Liver (tissue), 9 donors: ENCODE results near the gene SKAP1. TPM values are rescaled to one million over a fixed set of nuclear protein-coding genes. Genes with fewer than 3 reads are reported as not detected.

ENCODE experiments used
- DNase-seq: peaks from one replicate; pipeline ENCODE4 v3.0.0-alpha.2; 2017; ENCODE audit warnings: low spot score
- H3K27ac ChIP-seq, 2 donors: one replicate each; pipeline ENCODE4 v1.7.0; 2013; ENCODE audit warnings: inconsistent platforms in 2 of 2, low read length in 2 of 2, control low read depth in 1 of 2, low read depth in 1 of 2, mild to moderate bottlenecking in 1 of 2
- H3K27me3 ChIP-seq, 4 donors: one replicate each; pipeline versions ENCODE4 v1.6.1 to v1.7.0; 2013; ENCODE audit warnings: low read length in 3 of 4, inconsistent platforms in 1 of 4, mild to moderate bottlenecking in 1 of 4, moderate library complexity in 1 of 4; ENCODE audit not compliant: control insufficient read depth in 4 of 4, insufficient read depth in 4 of 4
- H3K36me3 ChIP-seq, 4 donors: one replicate each; pipeline versions ENCODE4 v1.6.1 to v1.7.0; 2013; ENCODE audit warnings: low read length in 3 of 4, mild to moderate bottlenecking in 3 of 4, low read depth in 1 of 4, moderate library complexity in 1 of 4; ENCODE audit not compliant: control insufficient read depth in 4 of 4, insufficient read depth in 3 of 4
- H3K4me1 ChIP-seq, 4 donors: one replicate each; pipeline versions ENCODE4 v1.6.1 to v1.7.0; 2013; ENCODE audit warnings: low read length in 3 of 4, mild to moderate bottlenecking in 3 of 4, moderate library complexity in 1 of 4; ENCODE audit not compliant: control insufficient read depth in 4 of 4, insufficient read depth in 4 of 4
- H3K4me3 ChIP-seq, 3 donors: one replicate each; pipeline versions ENCODE4 v1.6.1 to v1.7.0; 2013; ENCODE audit warnings: low read length in 3 of 3, control low read depth in 1 of 3, low read depth in 1 of 3, mild to moderate bottlenecking in 1 of 3
- H3K9ac ChIP-seq, 2 donors: one replicate each; pipeline ENCODE4 v1.7.0; 2013; ENCODE audit warnings: low read length in 2 of 2, mild to moderate bottlenecking in 2 of 2, moderate library complexity in 2 of 2, control low read depth in 1 of 2, low read depth in 1 of 2
- H3K9me3 ChIP-seq, 4 donors: one replicate each; pipeline versions ENCODE4 v1.6.1 to v1.7.0; 2013; ENCODE audit warnings: low read length in 3 of 4; ENCODE audit not compliant: control insufficient read depth in 4 of 4
- EGR1 ChIP-seq, 2 donors: IDR thresholded peaks; 2 replicates each; pipeline ENCODE4 v1.6.1; 2016 to 2018; ENCODE audit warnings: antibody characterized with exemption in 2 of 2, low read depth in 2 of 2
- FOXA1 ChIP-seq: IDR thresholded peaks from 2 replicates; pipeline ENCODE4 v1.6.1; 2016; ENCODE audit warnings: antibody characterized with exemption
- FOXA2 ChIP-seq: IDR thresholded peaks from 2 replicates; pipeline ENCODE4 v1.6.1; 2016; ENCODE audit warnings: antibody characterized with exemption
- GABPA ChIP-seq, 2 donors: IDR thresholded peaks in 1 of 2; conservative IDR thresholded peaks in 1 of 2; 2 replicates each; pipeline ENCODE4 v1.6.1; 2016; ENCODE audit warnings: antibody characterized with exemption in 2 of 2, mild to moderate bottlenecking in 1 of 2, moderate library complexity in 1 of 2
- HNF4G ChIP-seq: IDR thresholded peaks from 2 replicates; pipeline ENCODE4 v1.6.1; 2016; ENCODE audit warnings: antibody characterized with exemption
- JUND ChIP-seq, 2 donors: IDR thresholded peaks; 2 replicates each; pipeline ENCODE4 v1.6.1; 2016; ENCODE audit warnings: antibody characterized with exemption in 2 of 2
- NR2F2 ChIP-seq: IDR thresholded peaks from 2 replicates; pipeline ENCODE4 v1.6.1; 2016; ENCODE audit warnings: antibody characterized with exemption
- RAD21 ChIP-seq, 2 donors: IDR thresholded peaks; 2 replicates each; pipeline ENCODE4 v1.6.1; 2016; ENCODE audit warnings: antibody characterized with exemption in 2 of 2, mild to moderate bottlenecking in 2 of 2
- RXRA ChIP-seq, 2 donors: IDR thresholded peaks; 2 replicates each; pipeline ENCODE4 v1.6.1; 2017 to 2018; ENCODE audit warnings: antibody characterized with exemption in 2 of 2, mild to moderate bottlenecking in 1 of 2
- SP1 ChIP-seq: IDR thresholded peaks from 2 replicates; pipeline ENCODE4 v1.6.1; 2018; ENCODE audit warnings: antibody characterized with exemption, mild to moderate bottlenecking
- YY1 ChIP-seq: IDR thresholded peaks from 2 replicates; pipeline ENCODE4 v1.6.1; 2016; ENCODE audit warnings: antibody characterized with exemption, mild to moderate bottlenecking
- WGBS: extraction: QIAGEN DNeasy Blood & Tissue Kit; methylation state at CpG from one replicate; pipeline ENCODE4 v1.1.7; 2013; 5-methylcytosine and 5-hydroxymethylcytosine counted together
- polyA plus RNA-seq, 2 donors: library from polyadenylated mRNA; stranded (reverse) in 1 of 2; unstranded in 1 of 2; fragments of 200-250 nt in 1 of 2; fragments of >200 nt in 1 of 2; fragmentation: Nextera tagmentation in 1 of 2; extraction: Ambion mirVana in 1 of 2; gene quantifications; one replicate each; pipeline versions ENCODE4 v1.2.1 to v1.2.3, GENCODE V29; 2013 to 2015
- total RNA-seq, 2 donors: library from RNA; depleted of rRNA; stranded (reverse); fragments of >200 nt; gene quantifications; one replicate each; pipeline ENCODE4 v1.2.3, GENCODE V29; 2014
- TF ChIP-seq, protein P1 (sequence below): IDR thresholded peaks from 2 replicates; pipeline ENCODE4 v1.6.1; 2016; ENCODE audit warnings: antibody characterized with exemption, mild to moderate bottlenecking
- TF ChIP-seq, protein P2 (sequence below): fragments of 150-350 bp; IDR thresholded peaks from 2 replicates; pipeline ENCODE4 v1.5.1; 2017; ENCODE audit warnings: improper control_type of control experiment, low read depth, low read length; ENCODE audit not compliant: missing input control
- TF ChIP-seq, protein P3 (sequence below): IDR thresholded peaks from 2 replicates; pipeline ENCODE4 v1.6.1; 2016; ENCODE audit warnings: antibody characterized with exemption
- donor health status: healthy.
- donor health status: healthy.
- donor health status: healthy.
- donor health status: healthy.
- donor health status: healthy.

SKAP1 gene
- total and polyA plus RNA-seq, 4 donors, result 2.5 to 20.8 (median 11.3) TPM

DNA sequence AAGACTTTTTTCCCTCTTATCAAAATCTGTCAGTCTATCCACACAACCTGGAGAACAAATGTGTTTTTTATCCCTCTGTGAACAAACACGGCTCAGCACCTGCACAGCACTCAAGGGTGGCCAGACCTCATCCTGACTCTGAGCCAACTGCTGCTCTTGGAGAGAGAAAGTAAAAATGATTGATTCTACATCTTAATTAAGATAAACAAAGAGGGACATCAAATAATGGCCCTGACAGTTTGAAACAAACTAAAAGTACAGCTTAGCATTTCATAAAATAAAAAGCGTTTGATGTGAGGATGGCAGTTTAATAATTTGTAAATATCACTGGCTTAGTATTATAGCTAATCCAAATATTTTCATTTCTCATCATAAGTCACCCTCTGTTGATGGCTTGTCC, 216.2 kb downstream of the SKAP1 start (continued):
- TF ChIP-seq EGR1 (IDR thresholded peaks at IDR 0.05; ENCODE audit: low read depth in 2 of 2), result no peak

DNA sequence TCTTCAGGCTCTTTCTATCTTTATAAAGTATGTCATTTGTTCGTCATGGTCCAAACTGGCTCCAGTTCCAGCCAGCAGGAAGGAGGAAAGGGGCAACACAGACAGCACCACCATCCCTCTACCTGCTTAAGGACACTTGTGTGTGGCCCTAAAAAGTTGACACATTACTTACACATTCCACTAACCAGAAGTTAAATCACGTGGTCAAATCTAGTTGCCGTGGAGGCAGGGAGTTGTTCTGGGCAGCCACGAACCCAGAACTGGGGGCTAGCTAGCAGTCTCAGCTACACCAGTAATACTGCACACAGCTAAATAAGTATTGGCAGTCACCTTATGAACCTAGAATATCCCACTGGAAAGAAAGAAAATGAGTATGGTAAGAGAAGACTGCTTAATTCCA, 218.2 kb downstream of the SKAP1 start:
- Histone ChIP-seq H3K9me3 (no peaks in the 10 kb centered on the region), H3K9ac (no peak overlapping the region), H3K36me3 (no peaks in the 10 kb centered on the region), H3K4me1 (no peaks in the 10 kb centered on the region), H3K27ac (no peak overlapping the region), H3K27me3 (peaks cover 0 to 2% (median 0%) of the 10 kb centered on the region in 4 donors), H3K4me3 (no peak overlapping the region)
- no peak for TF ChIP-seq GABPA (IDR thresholded peaks at IDR 0.05 in 1 of 2, conservative IDR thresholded peaks at IDR 0.05 in 1 of 2)
- no peak for TF ChIP-seq SP1
- no peak for TF ChIP-seq FOXA1
- WGBS, result 86% methylated on average over 4 of the region's 4 CpGs
- no peak for DNase-seq

DNA sequence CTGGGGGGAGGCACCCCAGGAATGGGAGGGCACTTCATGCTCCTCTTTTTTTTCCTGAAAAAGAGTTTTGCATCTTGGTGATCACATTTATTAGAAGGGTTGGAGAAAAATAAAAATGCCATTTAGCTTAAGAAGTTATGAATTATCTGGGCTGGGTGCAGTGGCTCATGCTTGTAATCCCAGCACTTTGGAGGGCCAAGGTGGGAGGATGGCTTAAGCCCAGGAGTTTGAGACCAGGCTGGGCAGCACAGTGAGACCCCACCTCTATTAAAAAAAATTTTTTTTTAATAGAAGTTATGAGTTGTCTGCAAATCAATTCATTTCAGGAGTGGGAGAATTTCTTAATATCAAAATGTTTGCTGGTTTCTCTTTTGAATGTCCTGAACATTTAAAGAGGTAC, 219.0 kb downstream of the SKAP1 start:
- no peak overlapping the region for H3K27ac ChIP-seq
- H3K9ac ChIP-seq, result no peak overlapping the region
- no peak overlapping the region for H3K4me3 ChIP-seq
- TF ChIP-seq, protein P1, sequence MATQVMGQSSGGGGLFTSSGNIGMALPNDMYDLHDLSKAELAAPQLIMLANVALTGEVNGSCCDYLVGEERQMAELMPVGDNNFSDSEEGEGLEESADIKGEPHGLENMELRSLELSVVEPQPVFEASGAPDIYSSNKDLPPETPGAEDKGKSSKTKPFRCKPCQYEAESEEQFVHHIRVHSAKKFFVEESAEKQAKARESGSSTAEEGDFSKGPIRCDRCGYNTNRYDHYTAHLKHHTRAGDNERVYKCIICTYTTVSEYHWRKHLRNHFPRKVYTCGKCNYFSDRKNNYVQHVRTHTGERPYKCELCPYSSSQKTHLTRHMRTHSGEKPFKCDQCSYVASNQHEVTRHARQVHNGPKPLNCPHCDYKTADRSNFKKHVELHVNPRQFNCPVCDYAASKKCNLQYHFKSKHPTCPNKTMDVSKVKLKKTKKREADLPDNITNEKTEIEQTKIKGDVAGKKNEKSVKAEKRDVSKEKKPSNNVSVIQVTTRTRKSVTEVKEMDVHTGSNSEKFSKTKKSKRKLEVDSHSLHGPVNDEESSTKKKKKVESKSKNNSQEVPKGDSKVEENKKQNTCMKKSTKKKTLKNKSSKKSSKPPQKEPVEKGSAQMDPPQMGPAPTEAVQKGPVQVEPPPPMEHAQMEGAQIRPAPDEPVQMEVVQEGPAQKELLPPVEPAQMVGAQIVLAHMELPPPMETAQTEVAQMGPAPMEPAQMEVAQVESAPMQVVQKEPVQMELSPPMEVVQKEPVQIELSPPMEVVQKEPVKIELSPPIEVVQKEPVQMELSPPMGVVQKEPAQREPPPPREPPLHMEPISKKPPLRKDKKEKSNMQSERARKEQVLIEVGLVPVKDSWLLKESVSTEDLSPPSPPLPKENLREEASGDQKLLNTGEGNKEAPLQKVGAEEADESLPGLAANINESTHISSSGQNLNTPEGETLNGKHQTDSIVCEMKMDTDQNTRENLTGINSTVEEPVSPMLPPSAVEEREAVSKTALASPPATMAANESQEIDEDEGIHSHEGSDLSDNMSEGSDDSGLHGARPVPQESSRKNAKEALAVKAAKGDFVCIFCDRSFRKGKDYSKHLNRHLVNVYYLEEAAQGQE, result no peak
- TF ChIP-seq FOXA2 (no peak), FOXA1 (no peak), GABPA (IDR thresholded peaks at IDR 0.05 in 1 of 2, conservative IDR thresholded peaks at IDR 0.05 in 1 of 2) (no peak), RAD21 (IDR thresholded peaks at IDR 0.05) (no peak), YY1 (no peak), NR2F2 (no peak), HNF4G (no peak)
- TF ChIP-seq, protein P2, sequence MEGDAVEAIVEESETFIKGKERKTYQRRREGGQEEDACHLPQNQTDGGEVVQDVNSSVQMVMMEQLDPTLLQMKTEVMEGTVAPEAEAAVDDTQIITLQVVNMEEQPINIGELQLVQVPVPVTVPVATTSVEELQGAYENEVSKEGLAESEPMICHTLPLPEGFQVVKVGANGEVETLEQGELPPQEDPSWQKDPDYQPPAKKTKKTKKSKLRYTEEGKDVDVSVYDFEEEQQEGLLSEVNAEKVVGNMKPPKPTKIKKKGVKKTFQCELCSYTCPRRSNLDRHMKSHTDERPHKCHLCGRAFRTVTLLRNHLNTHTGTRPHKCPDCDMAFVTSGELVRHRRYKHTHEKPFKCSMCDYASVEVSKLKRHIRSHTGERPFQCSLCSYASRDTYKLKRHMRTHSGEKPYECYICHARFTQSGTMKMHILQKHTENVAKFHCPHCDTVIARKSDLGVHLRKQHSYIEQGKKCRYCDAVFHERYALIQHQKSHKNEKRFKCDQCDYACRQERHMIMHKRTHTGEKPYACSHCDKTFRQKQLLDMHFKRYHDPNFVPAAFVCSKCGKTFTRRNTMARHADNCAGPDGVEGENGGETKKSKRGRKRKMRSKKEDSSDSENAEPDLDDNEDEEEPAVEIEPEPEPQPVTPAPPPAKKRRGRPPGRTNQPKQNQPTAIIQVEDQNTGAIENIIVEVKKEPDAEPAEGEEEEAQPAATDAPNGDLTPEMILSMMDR, result no peak
- TF ChIP-seq, protein P3, sequence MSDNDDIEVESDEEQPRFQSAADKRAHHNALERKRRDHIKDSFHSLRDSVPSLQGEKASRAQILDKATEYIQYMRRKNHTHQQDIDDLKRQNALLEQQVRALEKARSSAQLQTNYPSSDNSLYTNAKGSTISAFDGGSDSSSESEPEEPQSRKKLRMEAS, result no peak
- no peak for DNase-seq
- no peaks in the 10 kb centered on the region for H3K9me3 ChIP-seq
- peaks cover 0 to 2% (median 0%) of the 10 kb centered on the region in 4 donors for H3K27me3 ChIP-seq
- H3K36me3 ChIP-seq, result no peaks in the 10 kb centered on the region
- no peaks in the 10 kb centered on the region for H3K4me1 ChIP-seq

DNA sequence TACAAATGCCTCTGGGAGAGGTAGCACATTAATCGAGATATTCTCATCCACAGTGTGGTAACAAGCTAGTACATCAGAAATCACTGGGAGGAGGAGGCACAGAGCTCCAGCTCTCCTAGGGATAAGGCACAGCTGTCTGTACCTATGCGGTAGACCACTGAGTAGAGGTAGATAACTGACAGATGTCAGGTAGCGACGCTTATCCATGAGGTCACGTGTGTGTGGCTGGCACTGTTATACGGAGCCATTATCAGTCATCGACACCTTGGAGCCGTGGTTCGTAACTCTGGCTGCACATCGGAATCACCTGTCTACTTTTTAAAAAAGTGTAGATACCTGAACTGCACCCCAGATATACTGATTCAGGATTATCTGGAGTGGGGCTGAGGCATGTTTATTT, 220.0 kb downstream of the SKAP1 start:
- H3K4me1 ChIP-seq, result no peaks in the 10 kb centered on the region
- peaks cover 0 to 2% (median 0%) of the 10 kb centered on the region in 4 donors for H3K27me3 ChIP-seq
- H3K27ac ChIP-seq, result no peak overlapping the region
- no peaks in the 10 kb centered on the region for H3K9me3 ChIP-seq
- H3K4me3 ChIP-seq, result no peak overlapping the region
- H3K36me3 ChIP-seq, result no peaks in the 10 kb centered on the region
- TF ChIP-seq EGR1 (IDR thresholded peaks at IDR 0.05; ENCODE audit: low read depth in 2 of 2), result no peak
- no peak for TF ChIP-seq YY1
- TF ChIP-seq, protein P1, result no peak
- no peak for TF ChIP-seq RXRA (IDR thresholded peaks at IDR 0.05)
- no peak for TF ChIP-seq JUND (IDR thresholded peaks at IDR 0.05)
- TF ChIP-seq, protein P3, result no peak
- no peak overlapping the region for H3K9ac ChIP-seq
- 96% methylated on average over 10 of the region's 10 CpGs for WGBS
- no peak for DNase-seq
